ENCODE data around the gene ZNF668.

Gene ZNF668

DNA sequence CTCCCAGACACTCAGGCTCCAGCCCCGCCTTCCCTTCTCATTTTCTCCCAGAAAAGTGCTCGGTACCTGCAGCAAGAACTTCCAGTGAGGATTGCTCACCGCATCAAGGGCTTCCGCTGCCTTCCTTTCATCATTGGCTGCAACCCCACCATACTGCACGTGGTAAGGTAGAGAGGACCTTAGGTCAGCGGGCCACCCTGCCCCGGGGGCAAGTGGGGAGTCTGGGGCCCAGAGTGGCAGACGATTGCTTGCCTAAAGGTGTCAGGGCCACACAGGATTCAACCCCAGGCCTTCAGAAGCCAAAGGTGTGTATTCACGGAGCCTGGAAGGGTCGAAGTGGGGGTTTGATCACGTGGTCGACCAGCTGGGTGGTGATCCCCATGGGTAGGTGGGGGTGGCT lies 35.6 kb upstream of the ZNF668 start:
- Histone ChIP-seq H3K9me3 (no peaks in the 10 kb centered on the region), H3K27ac (peak overlapping the region; percentile 93), H3K4me1 (ENCODE audit: control insufficient read depth in 1 of 2, insufficient read depth in 1 of 2, low read depth in 1 of 2, low read length in 1 of 2) (peaks cover 40 to 52% of the 10 kb centered on the region in 2 experiments), H3K36me3 (peaks cover 37% of the 10 kb centered on the region), H3K4me3 (ENCODE audit: low read depth in 1 of 2, low read length in 1 of 2) (no peak overlapping the region), H3K27me3 (no peaks in the 10 kb centered on the region)
- TF ChIP-seq CTCF (IDR thresholded peaks at IDR 0.05), result no peak

- Histone ChIP-seq H3K27ac (peak overlapping the region; percentile 93), H3K27me3 (no peaks in the 10 kb centered on the region), H3K9me3 (no peaks in the 10 kb centered on the region), H3K36me3 (peaks cover 37% of the 10 kb centered on the region), H3K4me1 (ENCODE audit: control insufficient read depth in 1 of 2, insufficient read depth in 1 of 2, low read depth in 1 of 2, low read length in 1 of 2) (peaks cover 34 to 45% of the 10 kb centered on the region in 2 experiments), H3K4me3 (ENCODE audit: low read depth in 1 of 2, low read length in 1 of 2) (peak overlapping the region; percentile 88 to 98)
- TF ChIP-seq CTCF (IDR thresholded peaks at IDR 0.05), result no peak
Observed at GRCh38 chr16:31108794-31109558, 34.9 kb upstream of the ZNF668 start.

DNA sequence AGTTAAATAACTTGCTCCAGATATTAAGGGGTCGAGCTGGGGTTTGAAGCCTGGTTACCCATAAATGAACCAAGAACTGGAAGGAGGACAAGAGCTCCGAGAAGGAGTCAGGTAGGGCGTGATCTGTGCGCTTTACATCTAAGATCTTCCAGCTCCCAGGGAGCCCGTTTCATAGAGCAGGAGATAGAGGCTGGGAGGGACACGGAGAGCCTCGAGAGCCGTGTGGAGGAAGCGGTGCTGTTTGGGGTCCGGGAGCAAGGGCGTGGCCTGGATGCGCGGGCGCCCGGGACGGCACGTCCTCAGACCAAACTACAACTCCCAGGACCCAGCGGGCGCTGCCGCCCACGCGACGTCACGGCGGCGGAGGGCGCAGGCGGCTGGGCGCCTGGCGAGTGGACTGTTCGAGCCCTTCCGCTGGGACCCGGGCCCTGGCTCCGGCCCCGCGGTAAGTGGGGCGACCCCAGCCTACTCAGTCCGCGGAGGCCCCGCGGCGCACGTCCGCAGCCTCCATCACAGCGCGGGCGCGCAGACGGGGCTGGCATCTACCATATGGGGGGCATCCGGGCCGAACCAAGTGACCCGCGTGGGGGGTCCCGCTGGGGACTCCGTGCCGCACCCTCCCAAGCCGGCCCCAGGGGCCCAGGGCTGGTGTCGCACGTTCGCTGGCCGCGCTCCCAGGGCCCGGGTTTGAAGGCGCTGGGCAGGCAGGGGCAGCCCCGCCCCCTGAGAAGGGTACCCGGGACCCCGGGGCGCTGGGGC lies 34.2 kb upstream of the ZNF668 start, which contains the start of gene BCKDK:
Gene BCKDK (plus strand): TSS at position 352 of the 759 bp plus-strand sequence. CDS start 838 bp downstream, outside the sequence.
- H3K27me3 ChIP-seq, result no peaks in the 10 kb centered on the region
- peaks cover 26 to 38% of the 10 kb centered on the region in 2 experiments for H3K4me1 ChIP-seq (ENCODE audit: control insufficient read depth in 1 of 2, insufficient read depth in 1 of 2, low read depth in 1 of 2, low read length in 1 of 2)
- peak within 1 kb of the TSS; percentile 93 for H3K27ac ChIP-seq
- H3K36me3 ChIP-seq, result peaks cover 37% of the 10 kb centered on the region
- no peak for TF ChIP-seq CTCF (IDR thresholded peaks at IDR 0.05)
- H3K9me3 ChIP-seq, result no peaks in the 10 kb centered on the region
- peak within 1 kb of the TSS; percentile 88 to 98 for H3K4me3 ChIP-seq (ENCODE audit: low read depth in 1 of 2, low read length in 1 of 2)

DNA sequence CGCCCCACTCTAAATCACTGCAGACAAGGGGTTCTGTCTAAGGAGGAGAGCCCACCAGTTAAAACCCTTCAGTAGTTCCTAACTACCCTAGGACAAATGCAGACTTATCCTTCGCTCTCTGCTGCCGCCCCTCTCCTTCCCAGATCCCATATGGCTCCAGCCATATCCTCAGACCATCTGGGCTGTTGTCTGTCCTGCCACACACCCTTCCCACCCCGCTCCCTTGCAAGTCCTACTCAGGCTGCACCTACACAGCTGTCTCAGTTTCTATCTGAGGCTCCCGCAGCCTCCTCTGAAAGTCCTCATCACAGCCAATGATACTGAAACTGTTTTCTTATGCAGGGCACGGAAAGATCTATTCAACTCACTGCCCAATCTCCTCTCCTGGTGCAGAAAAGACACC lies 33.4 kb upstream of the ZNF668 start:
- Histone ChIP-seq H3K36me3 (peaks cover 35% of the 10 kb centered on the region), H3K9me3 (no peaks in the 10 kb centered on the region), H3K4me3 (ENCODE audit: low read depth in 1 of 2, low read length in 1 of 2) (peak overlapping the region in 1 of 2 experiments; percentile 88), H3K27me3 (no peaks in the 10 kb centered on the region), H3K27ac (peak overlapping the region; percentile 93), H3K4me1 (ENCODE audit: control insufficient read depth in 1 of 2, insufficient read depth in 1 of 2, low read depth in 1 of 2, low read length in 1 of 2) (peaks cover 19 to 30% of the 10 kb centered on the region in 2 experiments)
- no peak for TF ChIP-seq CTCF (IDR thresholded peaks at IDR 0.05)

DNA sequence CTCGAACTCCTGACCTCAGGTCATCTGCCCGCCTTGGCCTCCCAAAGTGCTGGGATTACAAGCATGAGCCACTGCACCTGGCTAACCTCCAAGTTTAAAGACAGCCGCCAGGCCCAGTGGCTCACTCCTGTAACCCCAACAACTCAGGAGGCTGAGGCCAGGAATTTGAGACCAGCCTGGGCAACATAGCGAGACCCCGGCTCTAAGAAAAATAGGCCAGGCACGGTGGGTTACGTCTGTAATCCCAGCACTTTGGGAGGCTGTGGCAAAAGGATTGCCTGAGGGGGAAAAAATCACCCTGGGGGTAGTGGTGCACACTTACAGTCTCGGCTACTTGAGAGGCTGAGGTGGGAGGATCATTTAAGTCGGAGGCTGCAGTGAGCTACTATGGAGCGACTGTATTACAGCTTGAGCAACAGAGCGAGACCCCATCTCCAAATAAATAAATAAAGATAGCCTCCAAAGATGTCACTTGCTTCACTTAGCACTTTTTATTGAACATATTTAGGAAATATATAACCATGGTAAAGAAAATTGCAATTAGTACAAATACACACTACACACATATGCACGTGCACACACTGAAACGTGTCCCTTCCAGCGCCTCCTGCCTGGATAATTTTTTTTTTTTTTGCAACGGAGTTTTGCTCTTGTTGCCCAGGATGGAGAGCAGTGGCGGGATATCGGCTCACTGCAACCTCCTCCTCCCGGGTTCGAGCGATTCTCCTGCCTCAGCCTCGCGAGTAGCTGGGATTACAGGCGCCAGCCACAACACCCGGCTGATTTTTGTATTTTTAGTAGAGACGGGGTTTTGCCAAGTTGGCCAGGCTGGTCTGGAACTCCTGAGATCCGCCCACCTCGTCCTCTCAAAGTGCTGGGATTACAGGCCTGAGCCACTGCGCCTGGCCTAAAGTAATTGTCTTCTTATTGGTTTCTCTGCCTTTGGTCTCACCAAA lies 32.7 kb upstream of the ZNF668 start:
- Histone ChIP-seq H3K27ac (peak overlapping the region; percentile 93), H3K27me3 (no peaks in the 10 kb centered on the region), H3K4me3 (ENCODE audit: low read depth in 1 of 2, low read length in 1 of 2) (no peak overlapping the region), H3K36me3 (peaks cover 28% of the 10 kb centered on the region), H3K4me1 (ENCODE audit: control insufficient read depth in 1 of 2, insufficient read depth in 1 of 2, low read depth in 1 of 2, low read length in 1 of 2) (peaks cover 15 to 25% of the 10 kb centered on the region in 2 experiments), H3K9me3 (no peaks in the 10 kb centered on the region)
- TF ChIP-seq CTCF (IDR thresholded peaks at IDR 0.05), result no peak
